ENCODE measurements around the gene DLGAP5.

GRCh38 chr14:55123101-55123500 lies 68.3 kb downstream of the DLGAP5 start:
- no peak for TF ChIP-seq YY1 (IDR thresholded peaks at IDR 0.05; ENCODE audit: insufficient read depth, insufficient read length)
- TF ChIP-seq ZNF274 (IDR thresholded peaks at IDR 0.05; ENCODE audit: low read depth, low read length): no peak
